Loucy (cell line): ENCODE data around the gene CADM3.

Experiments used
- H2AFZ ChIP-seq: fragments of 200-600 bp; sonication (generic); 2 replicates; pipeline ENCODE4 v1.6.0; 2016; ENCODE audit warnings: antibody characterized with exemption, mild to moderate bottlenecking, low read length, moderate library complexity
- H3F3A ChIP-seq: fragments of 200-600 bp; 2 replicates; pipeline ENCODE4 v1.6.0; 2016; ENCODE audit warnings: antibody characterized with exemption, low read depth, mild to moderate bottlenecking
- H3K27me3 ChIP-seq: fragments of 200-600 bp; sonication (generic); 2 replicates; pipeline ENCODE4 v1.6.1; 2014; ENCODE audit warnings: low read length, mild to moderate bottlenecking; ENCODE audit not compliant: insufficient read depth, poor library complexity, severe bottlenecking
- H3K36me3 ChIP-seq: fragments of 200-600 bp; sonication (generic); 2 replicates; pipeline ENCODE4 v1.6.1; 2016; ENCODE audit warnings: low read length; ENCODE audit not compliant: insufficient read depth
- H3K4me1 ChIP-seq: fragments of 200-600 bp; sonication (generic); 2 replicates; pipeline ENCODE4 v1.5.1; 2014; ENCODE audit warnings: low read length, mild to moderate bottlenecking; ENCODE audit not compliant: insufficient read depth, poor library complexity, severe bottlenecking
- H3K4me2 ChIP-seq: fragments of 200-600 bp; sonication (generic); 2 replicates; pipeline ENCODE4 v1.6.0; 2014; ENCODE audit warnings: antibody characterized with exemption, low read length, low read depth, mild to moderate bottlenecking; ENCODE audit not compliant: poor library complexity, severe bottlenecking
- H3K4me3 ChIP-seq: fragments of 200-600 bp; sonication (generic); 2 replicates; pipeline ENCODE4 v1.5.1; 2014; ENCODE audit warnings: low read length, mild to moderate bottlenecking, mixed read lengths; ENCODE audit not compliant: poor library complexity, severe bottlenecking
- H3K79me2 ChIP-seq: fragments of 200-600 bp; sonication (generic); 2 replicates; pipeline ENCODE4 v1.6.1; 2014; ENCODE audit warnings: low read length; ENCODE audit not compliant: insufficient read depth
- H3K9ac ChIP-seq: fragments of 200-600 bp; sonication (generic); 2 replicates; pipeline ENCODE4 v1.6.0; 2014; ENCODE audit warnings: mild to moderate bottlenecking, low read depth, low read length, moderate library complexity; ENCODE audit not compliant: poor library complexity, severe bottlenecking
- H3K9me2 ChIP-seq: fragments of 200-600 bp; sonication (generic); replicated peaks from 2 replicates; pipeline ENCODE4 v1.6.1; 2016; ENCODE audit warnings: low read depth, low read length, mixed read lengths
- H3K9me3 ChIP-seq: fragments of 200-600 bp; sonication (generic); 2 replicates; pipeline ENCODE4 v1.6.1; 2014; ENCODE audit warnings: mild to moderate bottlenecking, antibody characterized with exemption, low read length, low read depth; ENCODE audit not compliant: insufficient read depth
- H4K20me1 ChIP-seq: fragments of 200-600 bp; sonication (generic); 2 replicates; pipeline ENCODE4 v1.6.0; 2014; ENCODE audit warnings: antibody characterized with exemption, low read length, mild to moderate bottlenecking; ENCODE audit not compliant: insufficient read depth, poor library complexity, severe bottlenecking
- CTCF ChIP-seq: fragments of 200-600 bp; sonication (generic); conservative IDR thresholded peaks from 2 replicates; pipeline ENCODE4 v1.5.1; 2014; ENCODE audit warnings: mild to moderate bottlenecking, antibody characterized with exemption, low read length
- EZH2phosphoT487 ChIP-seq: fragments of 200-600 bp; IDR thresholded peaks from 2 replicates; pipeline ENCODE4 v1.6.1; 2018; ENCODE audit warnings: antibody characterized with exemption, mild to moderate bottlenecking, moderate library complexity, borderline replicate concordance

The CADM3 gene

DNA sequence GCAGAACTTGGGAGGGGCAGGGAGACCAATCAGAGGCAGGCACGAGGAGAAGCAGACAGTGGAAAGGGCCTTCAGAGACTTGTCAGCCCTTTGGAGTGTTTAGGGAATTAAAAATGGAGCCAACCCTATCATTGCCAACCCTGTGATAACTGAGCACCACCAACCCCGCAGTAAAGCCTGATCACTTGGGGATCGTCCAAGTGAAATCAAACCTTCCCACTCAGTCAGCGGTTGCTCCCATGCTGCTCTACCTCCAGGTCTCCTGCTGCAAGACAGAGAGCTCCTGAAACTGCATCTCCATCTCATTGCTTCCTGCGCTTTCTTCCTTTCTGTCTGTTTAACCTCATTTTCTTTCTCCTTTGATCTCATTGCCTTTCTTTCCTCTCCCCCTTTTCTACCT is 28.5 kb downstream of the CADM3 start:
- Histone ChIP-seq H3K4me2 (peak overlapping the region; percentile 73), H3K27me3 (no peaks in the 10 kb centered on the region), H4K20me1 (no peaks in the 10 kb centered on the region), H2AFZ (no peak overlapping the region), H3K36me3 (no peaks in the 10 kb centered on the region), H3K4me3 (no peak overlapping the region), H3K9me3 (no peaks in the 10 kb centered on the region), H3K9ac (no peak overlapping the region), H3K79me2 (no peaks in the 10 kb centered on the region), H3F3A (no peaks in the 10 kb centered on the region), H3K4me1 (peaks cover 33% of the 10 kb centered on the region), H3K9me2 (no peaks in the 10 kb centered on the region)
- no peak for TF ChIP-seq CTCF
- no peak for TF ChIP-seq EZH2phosphoT487

DNA sequence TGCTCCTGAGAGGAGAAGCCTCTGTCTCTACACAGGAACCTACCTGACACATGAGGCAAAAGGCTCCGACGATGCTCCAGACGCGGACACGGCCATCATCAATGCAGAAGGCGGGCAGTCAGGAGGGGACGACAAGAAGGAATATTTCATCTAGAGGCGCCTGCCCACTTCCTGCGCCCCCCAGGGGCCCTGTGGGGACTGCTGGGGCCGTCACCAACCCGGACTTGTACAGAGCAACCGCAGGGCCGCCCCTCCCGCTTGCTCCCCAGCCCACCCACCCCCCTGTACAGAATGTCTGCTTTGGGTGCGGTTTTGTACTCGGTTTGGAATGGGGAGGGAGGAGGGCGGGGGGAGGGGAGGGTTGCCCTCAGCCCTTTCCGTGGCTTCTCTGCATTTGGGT is 29.4 kb downstream of the CADM3 start:
- Histone ChIP-seq H3K36me3 (no peaks in the 10 kb centered on the region), H3K9me3 (no peaks in the 10 kb centered on the region), H3K79me2 (no peaks in the 10 kb centered on the region), H3K4me1 (peaks cover 33% of the 10 kb centered on the region), H3K27me3 (peaks cover 4% of the 10 kb centered on the region), H3F3A (no peaks in the 10 kb centered on the region), H2AFZ (no peak overlapping the region), H3K4me3 (peak overlapping the region; percentile 56), H3K9ac (no peak overlapping the region), H3K9me2 (no peaks in the 10 kb centered on the region), H3K4me2 (peak overlapping the region; percentile 73), H4K20me1 (no peaks in the 10 kb centered on the region)
- TF ChIP-seq EZH2phosphoT487, result no peak
- no peak for TF ChIP-seq CTCF

DNA sequence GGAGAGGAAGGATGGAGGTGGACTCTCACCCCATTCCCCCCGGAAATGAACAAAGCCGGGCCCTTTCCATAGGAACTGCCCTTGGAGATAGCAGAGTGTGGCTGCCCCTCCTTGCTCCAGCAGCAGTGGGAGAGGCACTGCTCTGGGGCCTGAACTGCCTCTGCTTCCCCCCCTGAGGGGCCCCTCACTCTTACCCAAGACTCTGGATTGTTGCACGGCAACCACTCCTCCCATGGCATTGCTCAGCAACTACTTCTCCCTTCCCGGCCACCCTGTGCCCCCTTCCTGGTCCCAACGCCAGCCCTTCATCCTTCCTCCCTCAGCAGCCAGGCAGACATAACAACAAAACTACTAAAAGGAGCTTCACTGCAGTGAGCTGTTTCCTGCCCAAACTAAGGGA is 30.2 kb downstream of the CADM3 start:
- H3K36me3 ChIP-seq, result no peaks in the 10 kb centered on the region

More for the DNA sequence above, 30.2 kb downstream of the CADM3 start:
- H3K4me3 ChIP-seq, result peak overlapping the region; percentile 56
- TF ChIP-seq EZH2phosphoT487, result no peak
- no peak for TF ChIP-seq CTCF
- no peaks in the 10 kb centered on the region for H3K9me2 ChIP-seq
- peak overlapping the region; percentile 73 for H3K4me2 ChIP-seq
- H4K20me1 ChIP-seq, result no peaks in the 10 kb centered on the region
- H3F3A ChIP-seq, result no peaks in the 10 kb centered on the region
- peaks cover 4% of the 10 kb centered on the region for H3K27me3 ChIP-seq
- peaks cover 33% of the 10 kb centered on the region for H3K4me1 ChIP-seq
- no peak overlapping the region for H2AFZ ChIP-seq
- H3K9ac ChIP-seq, result no peak overlapping the region
- H3K9me3 ChIP-seq, result no peaks in the 10 kb centered on the region
- no peaks in the 10 kb centered on the region for H3K79me2 ChIP-seq
